HG02870 (cell line): ENCODE data around the gene KLHL36.

Experiments used
- ATAC-seq: cut with Tn5 transposase; IDR thresholded peaks from one replicate; pipeline ENCODE4 v1.9.1; 2021; ENCODE audit warnings: mild to moderate bottlenecking, moderate library complexity; ENCODE audit not compliant: unreplicated experiment

KLHL36 gene

DNA sequence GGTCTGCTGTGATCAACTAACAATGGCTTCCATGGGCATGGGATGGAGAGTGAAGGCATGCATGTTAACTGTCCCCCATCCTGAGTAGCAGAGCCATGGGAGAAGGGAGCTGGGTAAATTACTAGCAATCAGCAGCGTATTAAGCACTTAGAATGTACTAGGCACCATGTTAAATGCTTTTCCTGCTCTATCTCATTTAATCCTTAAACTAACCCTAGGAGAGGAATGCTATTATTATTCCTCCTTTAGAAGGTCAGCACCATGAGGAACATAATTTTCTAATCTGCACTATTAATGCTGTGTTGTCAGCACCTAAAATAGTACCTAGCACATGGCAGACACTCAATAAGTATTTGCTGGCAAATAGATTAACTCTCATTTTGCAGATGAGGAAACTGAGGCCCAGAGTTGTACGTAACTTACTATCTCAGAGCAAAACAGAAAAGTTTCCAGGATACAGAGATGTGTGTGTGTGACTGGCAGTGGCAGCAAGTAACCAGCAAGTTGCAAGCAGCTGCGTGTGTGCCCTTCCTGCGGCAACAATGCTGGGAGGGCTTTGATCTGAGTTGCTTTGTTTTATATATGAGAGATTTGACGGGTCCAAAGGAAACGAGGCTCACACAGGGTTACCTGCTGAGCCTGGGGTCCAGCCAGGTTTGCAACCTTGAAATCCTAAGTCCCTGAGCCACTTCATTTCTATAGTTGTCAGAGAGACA, 6.5 kb upstream of the KLHL36 start:
- no peak for ATAC-seq

GRCh38 chr16:84643180-84643583, 5.1 kb upstream of the KLHL36 start:
- no peak for ATAC-seq

- ATAC-seq: no peak
Measured at GRCh38 chr16:84643674-84644073, 4.6 kb upstream of the KLHL36 start.

- ATAC-seq: peak; percentile 56
Measured at GRCh38 chr16:84648595-84649510, 542 bp downstream of the KLHL36 start.

GRCh38 chr16:84649511-84649861, 1.2 kb downstream of the KLHL36 start:
- ATAC-seq: no peak

GRCh38 chr16:84650062-84650991, 2.0 kb downstream of the KLHL36 start:
- no peak for ATAC-seq

GRCh38 chr16:84652566-84652965, 4.3 kb downstream of the KLHL36 start:
- ATAC-seq: no peak

DNA sequence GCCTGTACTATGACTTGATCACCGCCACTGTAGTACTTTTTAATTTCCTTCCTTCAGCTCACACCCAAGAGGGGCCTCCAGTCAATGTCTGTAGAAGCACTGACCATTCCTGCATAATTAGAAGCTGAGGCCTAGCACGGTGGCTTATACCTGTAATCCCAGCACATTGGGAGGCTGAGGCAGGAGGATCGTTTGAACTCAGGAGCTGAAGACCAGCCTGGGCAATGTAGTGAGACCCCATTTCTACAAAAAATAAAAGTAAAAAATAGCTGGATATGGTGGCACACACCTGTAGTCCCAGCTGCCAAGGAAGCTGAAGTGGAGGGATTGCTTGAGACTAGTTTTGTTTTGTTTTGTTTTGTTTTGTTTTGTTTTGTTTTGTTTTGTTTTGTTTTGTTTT, 5.9 kb downstream of the KLHL36 start:
- no peak for ATAC-seq

DNA sequence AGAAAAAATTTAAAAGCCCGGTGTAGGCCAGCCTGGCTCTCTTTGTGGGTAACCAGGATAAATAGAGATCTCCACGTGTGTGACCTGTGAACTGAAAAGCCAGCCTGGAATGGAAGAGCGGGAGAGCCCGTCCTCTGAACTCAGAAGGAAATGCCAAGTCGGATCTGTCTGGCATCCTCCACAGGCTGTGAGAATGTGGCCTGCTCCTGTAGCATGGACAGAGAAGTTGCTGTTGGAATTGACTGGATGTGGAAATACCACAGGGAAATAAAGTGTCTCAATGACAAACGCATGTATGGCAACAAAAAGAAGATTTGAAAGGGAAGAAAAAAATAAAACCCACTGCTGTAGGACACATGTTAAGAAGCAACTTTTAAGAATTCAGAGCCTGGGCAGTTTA, 6.7 kb downstream of the KLHL36 start:
- no peak for ATAC-seq

DNA sequence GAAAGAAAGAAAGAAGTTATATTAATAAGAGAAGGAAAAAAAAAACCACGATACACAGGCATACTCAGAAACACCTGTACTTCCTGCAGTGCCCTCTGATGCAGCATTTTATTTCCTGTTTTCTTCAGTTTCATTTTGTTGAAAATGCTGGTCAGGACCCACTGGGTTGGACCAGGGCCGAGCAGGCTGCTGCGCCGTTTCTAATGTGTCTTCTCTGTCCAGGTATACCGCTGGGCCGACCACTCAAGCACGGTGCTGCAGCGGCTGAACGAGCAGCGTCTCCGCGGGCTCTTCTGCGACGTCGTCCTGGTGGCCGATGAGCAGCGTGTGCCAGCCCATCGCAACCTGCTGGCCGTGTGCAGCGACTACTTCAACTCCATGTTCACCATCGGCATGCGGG, 8.3 kb downstream of the KLHL36 start:
- no peak for ATAC-seq

GRCh38 chr16:84657229-84657837, 9.0 kb downstream of the KLHL36 start:
- no peak for ATAC-seq

DNA sequence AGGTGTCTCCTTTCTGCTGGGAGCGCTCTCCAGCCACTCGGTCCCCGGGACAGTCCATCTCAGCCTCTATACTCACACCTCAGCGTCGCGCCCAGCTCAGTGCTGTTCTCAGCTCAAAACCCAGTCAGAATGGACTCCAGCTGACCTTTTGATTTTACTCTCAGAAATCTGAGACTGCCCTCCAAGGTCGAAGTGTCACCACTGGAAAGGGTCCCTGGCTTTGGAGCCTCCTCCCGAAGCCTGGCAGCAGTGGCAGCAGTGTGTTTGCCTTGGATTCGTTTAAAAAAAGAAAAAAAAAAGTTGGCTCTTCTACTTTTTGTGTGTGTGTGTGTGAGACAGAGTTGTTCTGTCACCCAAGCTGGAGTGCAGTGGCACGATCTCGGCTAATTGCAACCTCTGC, 10.4 kb downstream of the KLHL36 start:
- ATAC-seq: no peak

DNA sequence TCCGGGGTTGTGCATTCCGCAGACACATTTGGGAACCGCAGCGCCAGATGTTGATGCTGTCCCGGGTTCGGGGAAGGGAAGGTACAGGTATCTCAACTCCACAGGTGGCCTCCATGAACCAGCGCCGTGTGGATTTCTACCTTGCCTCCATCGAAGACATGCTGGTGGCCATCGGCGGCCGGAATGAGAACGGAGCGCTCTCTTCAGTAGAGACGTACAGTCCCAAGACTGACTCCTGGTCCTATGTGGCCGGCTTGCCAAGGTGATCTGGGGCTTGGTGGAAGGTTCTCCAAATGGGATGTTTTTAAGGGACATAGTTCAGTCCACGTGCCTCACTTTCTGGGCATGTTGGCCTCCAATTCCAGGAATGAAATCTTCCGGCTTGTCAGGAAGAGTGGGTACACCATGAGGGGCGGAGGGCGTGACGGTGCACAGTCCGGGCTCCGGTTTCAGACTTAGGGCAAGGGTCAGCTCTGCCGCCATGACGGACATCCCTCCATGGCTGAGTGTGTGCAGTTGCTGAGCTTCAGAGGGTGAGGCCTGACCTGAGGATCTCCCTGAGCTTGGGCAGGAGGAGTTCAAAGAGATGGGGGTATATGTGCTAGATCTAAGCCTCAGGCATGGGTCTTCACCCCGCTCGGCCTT, 11.5 kb downstream of the KLHL36 start:
- no peak for ATAC-seq

GRCh38 chr16:84660973-84661372, 12.7 kb downstream of the KLHL36 start:
- no peak for ATAC-seq

DNA sequence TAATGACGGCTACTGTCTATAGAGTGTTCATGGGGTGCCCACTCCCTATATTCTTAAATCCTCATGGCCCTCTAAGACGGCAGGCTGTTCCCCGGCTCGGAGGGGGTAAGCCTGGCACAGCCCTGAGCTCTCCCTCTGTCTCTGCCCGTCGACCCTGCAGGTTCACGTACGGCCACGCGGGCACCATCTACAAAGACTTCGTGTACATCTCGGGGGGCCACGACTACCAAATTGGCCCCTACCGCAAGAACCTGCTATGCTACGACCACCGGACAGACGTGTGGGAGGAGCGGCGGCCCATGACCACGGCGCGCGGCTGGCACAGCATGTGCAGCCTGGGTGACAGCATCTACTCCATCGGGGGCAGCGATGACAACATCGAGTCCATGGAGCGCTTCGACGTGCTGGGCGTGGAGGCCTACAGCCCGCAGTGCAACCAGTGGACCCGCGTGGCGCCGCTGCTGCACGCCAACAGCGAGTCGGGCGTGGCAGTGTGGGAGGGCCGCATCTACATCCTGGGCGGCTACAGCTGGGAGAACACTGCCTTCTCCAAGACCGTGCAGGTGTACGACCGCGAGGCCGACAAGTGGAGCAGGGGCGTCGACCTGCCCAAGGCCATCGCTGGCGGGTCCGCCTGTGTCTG, 13.2 kb downstream of the KLHL36 start:
- no peak for ATAC-seq

- no peak for ATAC-seq
Measured at GRCh38 chr16:84662471-84662870, 14.2 kb downstream of the KLHL36 start.

DNA sequence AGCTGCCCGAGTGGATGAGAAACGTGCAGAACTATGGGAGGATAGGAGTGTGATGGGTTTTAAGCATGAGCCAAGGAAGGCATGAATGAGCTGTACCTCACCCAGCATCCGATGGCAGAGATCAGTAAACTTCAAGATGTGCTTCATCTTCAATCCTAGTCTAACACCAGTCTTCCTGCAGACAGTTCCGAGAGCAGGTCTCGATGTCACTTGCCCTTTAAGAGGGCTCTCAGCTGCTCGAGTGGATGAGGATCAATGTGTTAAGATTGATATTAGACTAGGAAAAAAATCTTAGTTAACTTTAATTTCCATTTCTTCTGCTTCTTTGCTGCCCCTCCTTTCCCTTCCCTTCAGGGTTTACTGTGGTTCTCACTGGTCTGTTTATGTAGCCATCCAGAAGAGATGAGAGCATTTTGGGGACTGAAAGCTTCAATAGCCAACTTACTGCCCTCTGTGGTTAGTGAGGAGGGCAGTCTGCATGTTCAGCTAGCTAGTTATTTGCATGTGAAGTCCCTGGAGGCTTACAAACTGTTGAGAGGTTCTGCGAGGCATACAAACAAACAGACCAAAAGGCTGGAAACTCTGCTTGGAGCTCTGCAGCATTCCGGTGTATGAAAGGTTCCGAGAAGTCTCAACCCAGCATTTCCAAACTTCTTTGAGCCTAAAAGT, 15.3 kb downstream of the KLHL36 start:
- no peak for ATAC-seq

- no peak for ATAC-seq
Measured at GRCh38 chr16:84665359-84665758, 17.0 kb downstream of the KLHL36 start.

DNA sequence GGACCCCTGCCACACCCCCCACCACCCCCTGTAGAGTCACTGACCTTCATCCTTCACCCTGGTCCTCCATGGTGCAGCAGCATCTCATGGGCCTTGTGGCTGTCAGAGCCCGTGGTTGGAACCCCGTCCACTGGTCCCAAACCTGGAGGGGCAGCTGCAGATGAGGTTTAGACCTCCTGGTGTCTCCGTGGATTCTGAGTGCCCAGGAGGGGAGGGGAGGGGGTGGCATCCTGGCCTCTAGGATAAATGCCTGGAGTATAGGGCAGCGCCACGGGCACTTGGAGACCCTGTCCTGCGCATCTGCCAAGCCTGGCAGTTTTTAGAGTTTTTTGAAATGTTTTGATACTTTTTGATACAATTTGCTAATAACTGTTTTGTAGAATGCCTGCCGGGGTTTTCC, 17.5 kb downstream of the KLHL36 start:
- no peak for ATAC-seq
